NCI-H187 treated with DMSO at 0.1 percent for 48 hours (cell line): ENCODE measurements around the gene TROAP.
A peak's percentile ranks its signal among the peaks of the same experiment; 100 is the strongest.
"Not testable (repeated sequence)": the region's sequence is repeated elsewhere in the genome, so short reads cannot be mapped to it uniquely, and the experiment has no call there.

ENCODE experiments used
- DNase-seq: peaks from one replicate; lab custom pipeline; 2025; lab: John Stamatoyannopoulos, UW

The TROAP gene, protein sequence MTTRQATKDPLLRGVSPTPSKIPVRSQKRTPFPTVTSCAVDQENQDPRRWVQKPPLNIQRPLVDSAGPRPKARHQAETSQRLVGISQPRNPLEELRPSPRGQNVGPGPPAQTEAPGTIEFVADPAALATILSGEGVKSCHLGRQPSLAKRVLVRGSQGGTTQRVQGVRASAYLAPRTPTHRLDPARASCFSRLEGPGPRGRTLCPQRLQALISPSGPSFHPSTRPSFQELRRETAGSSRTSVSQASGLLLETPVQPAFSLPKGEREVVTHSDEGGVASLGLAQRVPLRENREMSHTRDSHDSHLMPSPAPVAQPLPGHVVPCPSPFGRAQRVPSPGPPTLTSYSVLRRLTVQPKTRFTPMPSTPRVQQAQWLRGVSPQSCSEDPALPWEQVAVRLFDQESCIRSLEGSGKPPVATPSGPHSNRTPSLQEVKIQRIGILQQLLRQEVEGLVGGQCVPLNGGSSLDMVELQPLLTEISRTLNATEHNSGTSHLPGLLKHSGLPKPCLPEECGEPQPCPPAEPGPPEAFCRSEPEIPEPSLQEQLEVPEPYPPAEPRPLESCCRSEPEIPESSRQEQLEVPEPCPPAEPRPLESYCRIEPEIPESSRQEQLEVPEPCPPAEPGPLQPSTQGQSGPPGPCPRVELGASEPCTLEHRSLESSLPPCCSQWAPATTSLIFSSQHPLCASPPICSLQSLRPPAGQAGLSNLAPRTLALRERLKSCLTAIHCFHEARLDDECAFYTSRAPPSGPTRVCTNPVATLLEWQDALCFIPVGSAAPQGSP

GRCh38 chr12:49322708-49323523, at the start of gene TROAP:
Gene TROAP, plus strand, starts transcription at chr12:49323255. Its CDS starts 354 bp downstream, at chr12:49323609.
- DNase-seq = peak; percentile 98

DNA sequence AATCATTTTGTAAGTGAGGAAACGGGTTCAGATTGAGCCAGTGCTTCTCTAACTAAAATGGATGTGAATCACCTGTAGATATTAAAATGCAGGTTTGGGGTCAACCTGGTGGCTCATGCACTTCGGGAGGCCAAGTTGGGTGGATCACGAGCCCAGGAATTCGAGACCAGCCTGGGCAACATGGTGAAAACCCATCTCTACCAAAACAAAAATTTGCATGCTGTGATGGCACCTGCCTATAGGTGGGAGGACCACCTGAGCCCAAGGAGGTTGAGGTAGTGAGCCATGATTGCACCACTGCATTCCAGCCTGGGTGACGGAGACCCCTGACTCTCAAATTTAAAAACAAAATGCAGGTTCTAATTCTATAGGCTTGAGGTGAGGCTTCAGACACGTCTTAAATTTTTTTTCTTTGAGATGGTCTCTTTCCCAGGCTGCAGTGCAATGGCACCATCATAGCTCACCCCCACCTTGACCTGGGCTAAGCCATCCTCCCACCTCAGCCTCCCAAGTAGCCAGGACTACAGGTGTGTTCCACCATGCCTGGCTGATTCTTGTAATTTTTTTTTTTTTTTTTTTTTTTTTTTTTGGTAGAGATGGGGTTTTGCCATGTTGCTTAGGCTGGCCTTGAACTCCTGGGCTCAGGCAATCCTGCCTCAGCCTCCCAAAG, 49.2 kb upstream of the TROAP start:
- DNase-seq = no peak

- no peak for DNase-seq
Measured at GRCh38 chr12:49274396-49275069, 48.5 kb upstream of the TROAP start.

GRCh38 chr12:49276304-49277290, 46.5 kb upstream of the TROAP start:
- DNase-seq = no peak

GRCh38 chr12:49277466-49277865, 45.6 kb upstream of the TROAP start:
- DNase-seq = no peak

DNA sequence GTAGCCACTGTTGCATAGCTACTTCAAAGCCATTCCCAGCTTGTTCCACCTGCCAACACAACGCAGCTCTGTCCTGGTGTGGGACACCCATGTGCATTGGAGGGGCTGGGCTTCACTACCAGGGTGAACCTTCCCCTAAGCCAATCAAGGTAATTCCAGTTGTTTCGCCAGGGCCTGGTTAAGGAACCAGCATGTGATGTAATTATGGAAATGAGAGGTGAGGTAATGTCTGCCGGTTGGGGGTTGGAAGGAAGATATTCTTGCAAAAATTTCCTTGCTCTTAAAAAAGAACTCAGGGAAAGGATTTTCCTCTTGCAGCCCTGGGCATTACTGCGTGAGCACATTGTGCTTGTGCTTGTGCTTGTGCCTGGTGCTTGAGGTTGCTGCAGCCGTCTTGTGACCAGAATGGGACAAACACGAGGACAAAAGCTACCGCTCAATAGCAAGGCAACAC, 43.3 kb upstream of the TROAP start:
- no peak for DNase-seq

GRCh38 chr12:49280545-49280944, 42.5 kb upstream of the TROAP start:
- not testable (repeated sequence) for DNase-seq

- DNase-seq = no peak
Measured at GRCh38 chr12:49282302-49282701, 40.8 kb upstream of the TROAP start.

- not testable (repeated sequence) for DNase-seq
Measured at GRCh38 chr12:49282740-49283375, 40.2 kb upstream of the TROAP start.

- no peak for DNase-seq
Measured at GRCh38 chr12:49283541-49284429, 39.3 kb upstream of the TROAP start.

- DNase-seq = no peak
Measured at GRCh38 chr12:49284672-49285071, 38.4 kb upstream of the TROAP start.

GRCh38 chr12:49287876-49288275, 35.2 kb upstream of the TROAP start:
- no peak for DNase-seq

- DNase-seq = no peak
Measured at GRCh38 chr12:49288412-49288853, 34.6 kb upstream of the TROAP start.

DNA sequence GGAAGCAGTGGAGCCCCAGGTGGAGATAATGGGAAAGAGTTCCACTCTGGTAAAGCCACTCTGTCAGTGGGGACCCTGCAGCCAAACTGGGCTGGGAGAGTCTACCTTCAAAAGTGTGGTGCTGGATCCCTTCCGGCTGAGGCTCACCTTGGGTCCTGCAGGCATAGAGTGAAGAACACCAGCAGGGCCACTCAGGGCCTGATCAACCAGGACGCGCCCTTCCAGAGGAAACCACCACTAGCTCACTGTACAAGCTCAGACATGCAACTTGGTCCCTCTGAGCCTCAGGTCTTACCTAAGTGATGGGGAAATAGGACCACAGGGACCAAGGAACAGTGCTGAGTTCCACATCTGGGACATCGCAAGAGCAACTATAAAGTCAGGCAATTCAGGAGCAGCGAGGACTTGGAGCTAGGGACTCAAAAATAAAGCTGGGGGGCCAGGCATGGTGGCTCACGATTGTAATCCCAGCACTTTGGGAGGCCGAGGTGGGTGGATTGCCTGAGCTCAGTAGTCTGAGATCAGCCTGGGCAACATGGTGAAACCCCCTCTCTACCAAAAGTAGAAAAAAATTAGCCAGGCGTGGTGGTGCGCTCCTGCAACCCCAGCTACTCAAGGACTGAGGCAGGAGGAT, 34.0 kb upstream of the TROAP start:
- no peak for DNase-seq

DNA sequence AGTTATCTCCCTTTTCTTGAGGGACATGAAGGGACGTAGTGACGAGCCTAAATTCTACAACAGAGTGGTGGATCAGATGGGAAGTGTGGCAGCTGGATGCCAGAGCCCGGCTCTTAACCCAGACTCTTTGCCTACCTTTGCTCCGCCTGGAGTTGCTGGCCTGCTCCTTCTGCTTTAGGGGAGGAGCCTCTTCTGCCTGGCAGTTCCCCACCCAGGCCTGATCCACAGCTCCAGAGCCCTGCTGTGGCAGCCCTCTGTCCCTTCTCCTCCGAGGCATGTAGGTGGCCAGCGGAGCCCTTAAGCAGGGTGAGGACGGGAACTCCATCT, 30.4 kb upstream of the TROAP start:
- no peak for DNase-seq

DNA sequence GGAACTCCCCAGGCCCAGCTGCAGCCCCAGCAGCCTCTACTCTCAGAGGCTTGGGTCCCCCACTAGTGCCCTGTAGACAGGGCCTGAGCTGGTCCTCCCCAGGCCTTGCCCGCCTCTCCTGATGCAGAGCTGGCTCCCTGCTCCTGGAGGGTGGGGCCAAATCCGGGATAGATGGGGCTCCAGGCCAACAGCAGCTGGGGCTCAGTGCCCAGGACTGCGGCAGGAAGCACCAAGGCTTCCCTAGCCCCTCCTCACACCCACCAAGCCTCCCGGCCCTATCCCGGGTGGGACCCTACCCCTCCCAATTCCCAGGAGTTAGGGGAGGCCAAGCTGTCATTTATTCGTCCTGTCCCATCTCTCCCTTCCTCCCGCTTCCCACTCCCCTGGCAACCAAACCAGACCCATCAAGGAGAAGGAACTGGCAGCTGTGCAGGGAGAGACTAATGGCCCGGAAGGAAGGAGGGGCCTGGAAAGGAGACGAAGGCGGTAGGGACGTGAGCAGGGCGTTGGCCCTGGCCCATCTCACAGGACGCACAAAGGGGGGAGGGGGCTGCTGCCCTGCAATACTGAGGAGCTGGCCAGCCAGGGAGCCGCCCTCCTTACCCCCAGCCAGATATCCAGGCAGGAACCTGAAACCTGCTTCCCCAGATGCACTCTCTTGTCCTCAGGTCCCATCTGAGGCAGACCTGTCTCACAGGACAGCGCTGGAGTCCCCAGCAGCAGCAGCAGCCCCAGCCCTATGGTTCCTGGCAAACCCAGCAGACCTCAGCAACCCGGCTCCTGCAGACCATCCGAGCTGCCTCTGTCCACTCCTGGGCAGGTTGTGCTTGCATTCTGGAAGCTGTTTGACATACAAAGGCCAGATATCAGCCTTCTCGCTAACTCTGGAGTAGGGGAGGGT, 29.7 kb upstream of the TROAP start:
- peak; percentile 61 for DNase-seq
